Esophagus muscularis mucosa (tissue), 4 donors: ENCODE measurements around the gene PITPNM1. TPM values are rescaled to one million over a fixed set of nuclear protein-coding genes. Genes with fewer than 3 reads are reported as not detected.
A peak's percentile ranks its signal among the peaks of the same experiment; 100 is the strongest.

ENCODE experiments used
- DNase-seq: peaks from one replicate; pipeline ENCODE4 v3.0.0-alpha.2; 2017; ENCODE audit errors: extremely low spot score
- H3K27ac ChIP-seq, 4 donors: fragments of 200-600 bp; sonication (generic); replicated peaks in 1 of 4; 1 replicate in 3 of 4; 2 replicates in 1 of 4; pipeline ENCODE4 v1.5.1; 2016 to 2019; ENCODE audit warnings: mild to moderate bottlenecking in 1 of 4
- H3K27me3 ChIP-seq, 4 donors: fragments of 200-600 bp; sonication (generic); one replicate each; pipeline versions ENCODE4 v1.5.1 to v1.6.0; 2016 to 2019
- H3K36me3 ChIP-seq, 4 donors: fragments of 200-600 bp; sonication (generic); one replicate each; pipeline ENCODE4 v1.5.1; 2016 to 2019
- H3K4me1 ChIP-seq, 4 donors: fragments of 200-600 bp; sonication (generic); one replicate each; pipeline ENCODE4 v1.5.1; 2016 to 2019
- H3K4me3 ChIP-seq, 4 donors: fragments of 200-600 bp; sonication (generic); 1 replicate in 2 of 4; 2 replicates in 2 of 4; pipeline ENCODE4 v1.5.1; 2016 to 2019; ENCODE audit warnings: mild to moderate bottlenecking in 4 of 4, moderate library complexity in 1 of 4
- H3K9me3 ChIP-seq, 4 donors: fragments of 200-600 bp; sonication (generic); 1 replicate in 3 of 4; 2 replicates in 1 of 4; pipeline ENCODE4 v1.5.1; 2016 to 2019
- EP300 ChIP-seq: sonication (generic); formaldehyde crosslinking; IDR thresholded peaks from one replicate; pipeline ENCODE4 v1.6.1; 2017; ENCODE audit warnings: antibody characterized with exemption
- POLR2A ChIP-seq: fragments of 450-650 bp; IDR thresholded peaks from one replicate; pipeline ENCODE4 v1.6.1; 2017; ENCODE audit warnings: antibody characterized with exemption, moderate library complexity, mild to moderate bottlenecking, low read depth
- POLR2AphosphoS5 ChIP-seq, 2 donors: sonication (generic); formaldehyde crosslinking; IDR thresholded peaks; one replicate each; pipeline ENCODE4 v1.6.1; 2017; ENCODE audit warnings: antibody characterized with exemption in 2 of 2
- WGBS: methylation state at CpG from one replicate; pipeline ENCODE4 v1.1.5; 2018; 5-methylcytosine and 5-hydroxymethylcytosine counted together
- intact Hi-C: fragments of 100-400 bp; cut with DNase I; formaldehyde crosslinking; loops from one replicate; pipeline ENCODE4 v1.15.1; 2023
- small RNA-seq, 3 donors: library from RNA; depleted of rRNA; stranded (forward); fragments of <200 nt; gene quantifications; one replicate each; pipeline ENCODE3, GENCODE V24; 2016
- total RNA-seq, 4 donors: library from RNA; depleted of rRNA; stranded (reverse); fragments of >200 nt; gene quantifications; one replicate each; pipeline versions ENCODE4 v1.1.0 to v1.2.1, GENCODE V29; 2016
- TF ChIP-seq, protein P1 (sequence below), 3 experiments: fragments of 200-600 bp in 2 of 3; fragments of 450-650 bp in 1 of 3; sonication (generic) in 2 of 3; IDR thresholded peaks; one replicate each; pipeline ENCODE4 v1.5.1; 2017 to 2019; ENCODE audit warnings: antibody characterized with exemption in 3 of 3, mild to moderate bottlenecking in 2 of 3, moderate library complexity in 1 of 3

Gene PITPNM1
- total RNA-seq, 4 donors from 2014 or later: 11.6 to 23.6 (median 15.3) TPM

DNA sequence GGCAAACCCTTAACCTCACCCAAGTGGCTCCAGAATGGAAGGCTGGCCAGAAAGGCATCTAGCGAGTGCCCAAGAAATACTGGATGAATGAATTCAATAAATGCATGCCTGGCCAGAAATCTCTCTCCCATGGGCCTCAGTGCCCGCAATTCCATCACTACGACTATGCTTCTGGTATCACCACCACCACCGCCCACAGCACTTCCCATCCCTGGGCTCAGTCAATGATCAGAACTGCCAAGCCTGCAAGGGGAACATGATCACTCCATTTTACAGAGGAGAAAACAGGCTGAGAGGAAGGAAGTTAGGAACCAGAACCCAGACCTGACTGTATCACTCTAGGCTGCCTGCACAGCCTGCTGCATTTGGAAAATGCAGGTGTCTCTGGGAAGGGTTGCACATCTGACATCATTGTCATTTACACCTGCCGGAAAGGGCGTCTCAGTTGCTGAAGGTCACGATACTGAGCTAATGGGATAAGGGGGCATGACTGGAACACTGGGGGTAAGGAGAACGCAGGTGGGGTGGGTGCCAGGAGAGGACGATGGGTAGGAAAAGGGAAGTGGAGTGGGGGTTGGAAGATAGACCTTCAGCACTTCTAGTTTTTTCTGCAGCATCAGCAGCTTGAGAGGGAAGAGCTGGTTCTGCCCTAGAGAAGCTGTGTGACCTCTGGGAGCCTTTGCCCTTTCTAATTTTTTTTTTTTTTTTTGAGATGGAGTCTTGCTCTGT, 55.9 kb downstream of the PITPNM1 start:
- peaks cover 0 to 10% (median 8%) of the 10 kb centered on the region in 4 donors for H3K4me1 ChIP-seq
- DNase-seq: no peak
- intact Hi-C loops: no loop called here

DNA sequence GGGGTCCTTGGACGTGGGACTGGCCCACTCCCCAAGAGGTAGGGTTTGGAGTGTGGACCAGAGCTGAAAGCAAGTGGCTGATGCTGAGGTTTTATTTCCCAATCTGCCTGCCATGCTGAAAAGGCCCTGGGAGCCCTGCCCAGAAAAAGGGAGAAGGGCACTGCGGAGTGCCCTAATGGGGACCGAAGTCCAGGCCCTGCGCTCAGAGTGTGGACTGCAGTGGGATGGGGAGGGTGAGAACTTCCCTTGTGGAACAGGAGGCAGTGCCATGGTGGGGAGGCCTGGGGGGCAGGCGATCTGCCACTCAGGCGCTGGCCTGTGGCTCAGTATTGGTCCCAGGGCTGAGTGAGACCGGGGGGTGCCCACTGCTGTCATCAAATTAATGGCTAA, 56.9 kb downstream of the PITPNM1 start:
- Histone ChIP-seq H3K9me3 (no peaks in the 10 kb centered on the region), H3K4me1 (peaks cover 0 to 14% (median 14%) of the 10 kb centered on the region in 4 donors), H3K27me3 (no peaks in the 10 kb centered on the region), H3K4me3 (no peak overlapping the region), H3K36me3 (no peaks in the 10 kb centered on the region), H3K27ac (no peak overlapping the region)
- intact Hi-C loops: no loop called here
- WGBS: 95% methylated on average over 7 of the region's 7 CpGs
- no peak for DNase-seq
- TF ChIP-seq EP300 (no peak), POLR2AphosphoS5 (IDR thresholded peaks at IDR 0.05) (no peak), POLR2A (no peak)
- TF ChIP-seq, protein P1, sequence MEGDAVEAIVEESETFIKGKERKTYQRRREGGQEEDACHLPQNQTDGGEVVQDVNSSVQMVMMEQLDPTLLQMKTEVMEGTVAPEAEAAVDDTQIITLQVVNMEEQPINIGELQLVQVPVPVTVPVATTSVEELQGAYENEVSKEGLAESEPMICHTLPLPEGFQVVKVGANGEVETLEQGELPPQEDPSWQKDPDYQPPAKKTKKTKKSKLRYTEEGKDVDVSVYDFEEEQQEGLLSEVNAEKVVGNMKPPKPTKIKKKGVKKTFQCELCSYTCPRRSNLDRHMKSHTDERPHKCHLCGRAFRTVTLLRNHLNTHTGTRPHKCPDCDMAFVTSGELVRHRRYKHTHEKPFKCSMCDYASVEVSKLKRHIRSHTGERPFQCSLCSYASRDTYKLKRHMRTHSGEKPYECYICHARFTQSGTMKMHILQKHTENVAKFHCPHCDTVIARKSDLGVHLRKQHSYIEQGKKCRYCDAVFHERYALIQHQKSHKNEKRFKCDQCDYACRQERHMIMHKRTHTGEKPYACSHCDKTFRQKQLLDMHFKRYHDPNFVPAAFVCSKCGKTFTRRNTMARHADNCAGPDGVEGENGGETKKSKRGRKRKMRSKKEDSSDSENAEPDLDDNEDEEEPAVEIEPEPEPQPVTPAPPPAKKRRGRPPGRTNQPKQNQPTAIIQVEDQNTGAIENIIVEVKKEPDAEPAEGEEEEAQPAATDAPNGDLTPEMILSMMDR (IDR thresholded peaks at IDR 0.05): no peak

More for the DNA sequence above, 55.9 kb downstream of the PITPNM1 start:
- no peaks in the 10 kb centered on the region for H3K27me3 ChIP-seq
- no peaks in the 10 kb centered on the region for H3K36me3 ChIP-seq
- 72% methylated on average over 9 of the region's 9 CpGs for WGBS
- TF ChIP-seq, protein P1 (IDR thresholded peaks at IDR 0.05): no peak
- TF ChIP-seq POLR2AphosphoS5 (IDR thresholded peaks at IDR 0.05) (no peak), POLR2A (no peak), EP300 (no peak)
- no peak overlapping the region for H3K27ac ChIP-seq
- H3K4me3 ChIP-seq: no peak overlapping the region
- no peaks in the 10 kb centered on the region for H3K9me3 ChIP-seq

DNA sequence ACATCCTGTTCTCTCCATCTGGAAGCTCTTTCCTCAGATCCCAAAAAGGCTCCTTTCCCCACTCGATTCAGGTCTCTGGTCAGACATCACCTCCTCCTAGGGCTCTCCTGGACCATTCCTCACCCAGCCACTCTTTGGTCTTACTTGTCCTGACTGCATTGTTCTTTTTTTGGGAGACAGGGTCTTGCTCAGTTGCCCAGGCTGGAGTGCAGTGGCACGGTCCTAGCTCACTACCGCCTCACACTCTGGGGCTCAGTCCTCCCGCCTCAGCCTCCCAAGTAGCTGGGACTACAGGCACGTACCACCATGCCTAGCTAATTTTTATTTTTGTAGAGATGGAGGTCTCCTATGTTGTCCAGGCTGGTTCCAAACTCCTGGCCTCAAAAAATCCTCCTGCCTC, 59.6 kb downstream of the PITPNM1 start:
- H3K27me3 ChIP-seq: no peaks in the 10 kb centered on the region
- H3K4me1 ChIP-seq: peaks cover 12 to 39% (median 37%) of the 10 kb centered on the region in 4 donors
- H3K27ac ChIP-seq: no peak overlapping the region
- H3K4me3 ChIP-seq: no peak overlapping the region
- TF ChIP-seq EP300: no peak
- no peak for TF ChIP-seq POLR2A
- no peak for TF ChIP-seq POLR2AphosphoS5 (IDR thresholded peaks at IDR 0.05)
- TF ChIP-seq, protein P1 (IDR thresholded peaks at IDR 0.05): no peak
- intact Hi-C loops: no loop called here
- H3K36me3 ChIP-seq: peaks cover 0 to 18% (median 14%) of the 10 kb centered on the region in 4 donors
- DNase-seq: no peak
- no peaks in the 10 kb centered on the region for H3K9me3 ChIP-seq
- 97% methylated on average over 5 of the region's 5 CpGs for WGBS

DNA sequence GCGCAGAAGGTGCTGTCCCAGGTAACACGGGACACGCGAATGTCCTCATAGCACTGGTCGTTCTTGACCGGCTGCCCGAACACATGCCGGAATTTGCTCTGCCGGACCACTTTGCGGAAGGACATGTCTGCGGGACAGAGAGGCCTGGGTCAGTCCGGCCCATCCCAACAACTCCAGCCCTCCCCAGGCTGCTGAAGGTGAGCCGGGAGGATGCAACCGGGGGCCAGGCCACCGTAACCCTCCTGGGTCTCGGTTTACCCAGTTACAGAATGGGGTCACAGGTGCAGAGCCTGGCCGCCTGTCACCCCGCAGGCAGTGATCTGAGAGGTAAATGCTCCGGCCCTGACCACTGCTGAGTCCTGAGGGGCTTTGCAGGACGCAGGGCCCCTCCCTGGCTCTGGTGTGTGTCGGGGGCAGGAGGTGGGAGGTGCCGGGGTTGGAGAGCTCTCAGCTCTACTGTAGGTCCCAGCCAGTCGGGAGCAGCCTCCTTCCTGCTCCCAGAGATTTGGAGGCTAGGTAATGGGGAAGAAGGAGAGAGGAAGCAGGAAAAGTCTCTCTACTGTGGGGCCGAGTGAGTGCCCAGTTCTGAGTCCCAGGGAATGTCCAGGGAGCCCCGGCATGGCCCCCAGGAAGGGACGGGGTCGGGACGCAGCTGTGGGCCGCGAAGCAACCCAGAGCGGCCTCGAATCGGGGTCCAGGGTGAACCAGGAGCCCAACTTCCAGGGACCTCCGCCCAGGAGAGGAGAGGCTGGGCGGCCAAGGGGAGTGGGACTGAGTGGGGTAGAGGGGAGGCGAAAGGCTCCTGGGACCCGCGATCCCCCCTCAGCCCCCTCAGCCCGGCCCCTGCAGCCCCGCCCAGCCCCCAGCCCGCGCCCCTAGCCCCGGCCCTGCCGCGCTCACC, 62.4 kb downstream of the PITPNM1 start:
- H3K4me1 ChIP-seq: peaks cover 24 to 55% (median 52%) of the 10 kb centered on the region in 4 donors
- intact Hi-C loops: no loop called here
- peaks cover 0 to 42% (median 37%) of the 10 kb centered on the region in 4 donors for H3K36me3 ChIP-seq

More for the DNA sequence above, 62.4 kb downstream of the PITPNM1 start:
- H3K27ac ChIP-seq: peak overlapping the region; percentile 90 to 98 (median 96)
- DNase-seq: no peak
- no peak for TF ChIP-seq POLR2AphosphoS5 (IDR thresholded peaks at IDR 0.05)
- no peak for TF ChIP-seq EP300
- no peak for TF ChIP-seq POLR2A
- TF ChIP-seq, protein P1 (IDR thresholded peaks at IDR 0.05): no peak
- WGBS: 80% methylated on average over 2 of the region's 45 CpGs
- H3K9me3 ChIP-seq: no peaks in the 10 kb centered on the region
- H3K27me3 ChIP-seq: no peaks in the 10 kb centered on the region
- peak overlapping the region; percentile 67 to 98 (median 81) for H3K4me3 ChIP-seq

Small RNA genes within 50 kb of the gene (small RNA-seq; reads per million reads assigned to genes)
- 0 to 0.25 (median 0) reads per million in 3 donors for gene MIR6752

Other genes with a start within 250 kb of the PITPNM1 start
- gene GRK2, start 238.9 kb downstream of the PITPNM1 start, total RNA-seq: 10 to 100 TPM; 46.9 to 68.8 (median 59.5) TPM
- 10 to 100 TPM; 27.7 to 53.0 (median 39.5) TPM for gene ANKRD13D, start 216.1 kb downstream of the PITPNM1 start, total RNA-seq
- gene SSH3, start 201.8 kb downstream of the PITPNM1 start, total RNA-seq: 10 to 100 TPM; 28.2 to 51.5 (median 44.0) TPM
- gene POLD4, start 151.8 kb downstream of the PITPNM1 start, total RNA-seq: 100 to 1,000 TPM in 1 of 4 donors, 10 to 100 TPM in 3; 77.2 to 106 (median 83.1) TPM
- 10 to 100 TPM in 3 of 4 donors, 1 to 10 TPM in 1; 8.3 to 28.3 (median 11.8) TPM for gene CLCF1, start 131.8 kb downstream of the PITPNM1 start, total RNA-seq
- 10 to 100 TPM; 10.7 to 16.7 (median 12.7) TPM for gene RAD9A, start 113.4 kb downstream of the PITPNM1 start, total RNA-seq
- gene PPP1CA, start 103.5 kb downstream of the PITPNM1 start, total RNA-seq: 10 to 100 TPM; 56.9 to 87.3 (median 78.7) TPM
- gene TBC1D10C, start 101.3 kb downstream of the PITPNM1 start, total RNA-seq: 1 to 10 TPM in 3 of 4 donors, under 1 TPM in 1; 0.57 to 2.8 (median 1.2) TPM
- 1 to 10 TPM in 2 of 4 donors, under 1 TPM in 2; 0.83 to 1.9 (median 1.2) TPM for gene CARNS1, start 89.7 kb downstream of the PITPNM1 start, total RNA-seq
- 10 to 100 TPM; 34.0 to 51.0 (median 48.0) TPM for gene RPS6KB2, start 76.9 kb downstream of the PITPNM1 start, total RNA-seq
- gene PTPRCAP, start 67.7 kb downstream of the PITPNM1 start, total RNA-seq: 1 to 10 TPM; 2.4 to 8.9 (median 3.6) TPM
- gene CORO1B, start 61.9 kb downstream of the PITPNM1 start, total RNA-seq: 10 to 100 TPM; 48.6 to 87.1 (median 70.7) TPM
- gene GPR152, start 52.6 kb downstream of the PITPNM1 start, total RNA-seq: not detected
- gene CABP4, start 50.0 kb downstream of the PITPNM1 start, total RNA-seq: 1 to 10 TPM in 2 of 4 donors, under 1 TPM in 2; 0.50 to 2.9 (median 1.5) TPM
- gene TMEM134, start 36.1 kb downstream of the PITPNM1 start, total RNA-seq: 10 to 100 TPM; 36.1 to 48.7 (median 46.2) TPM
- 100 to 1,000 TPM in 3 of 4 donors, 10 to 100 TPM in 1; 68.1 to 121 (median 108) TPM for gene AIP, start 22.3 kb downstream of the PITPNM1 start, total RNA-seq
- gene CDK2AP2, start 2.8 kb upstream of the PITPNM1 start, total RNA-seq: 100 to 1,000 TPM in 1 of 4 donors, 10 to 100 TPM in 3; 61.0 to 111 (median 67.8) TPM
- gene CABP2, start 18.1 kb upstream of the PITPNM1 start, total RNA-seq: not detected
- 100 to 1,000 TPM; 469 to 810 (median 596) TPM for gene GSTP1, start 78.4 kb upstream of the PITPNM1 start, total RNA-seq
- 100 to 1,000 TPM; 196 to 252 (median 212) TPM for gene NDUFV1, start 101.6 kb upstream of the PITPNM1 start, total RNA-seq
- 1 to 10 TPM; 1.9 to 4.8 (median 3.5) TPM for gene NUDT8, start 124.6 kb upstream of the PITPNM1 start, total RNA-seq
- not detected for gene TBX10, start 134.4 kb upstream of the PITPNM1 start, total RNA-seq
- gene ACY3, start 145.4 kb upstream of the PITPNM1 start, total RNA-seq: not detected
- gene ALDH3B2, start 169.3 kb upstream of the PITPNM1 start, total RNA-seq: not detected